Testis (tissue), 3 donors: Measurements from ENCODE around the gene ANKRD17. TPM values are rescaled to one million over a fixed set of nuclear protein-coding genes. Genes with fewer than 3 reads are reported as not detected.

ENCODE experiments used
- DNase-seq: peaks from one replicate; pipeline ENCODE4 v3.0.0-alpha.2; 2019
- H3K27ac ChIP-seq, 2 donors: fragments of 200-600 bp; sonication (generic); one replicate each; pipeline ENCODE4 v1.5.1; 2019
- H3K27me3 ChIP-seq: fragments of 200-600 bp; sonication (generic); one replicate; pipeline ENCODE4 v1.5.1; 2019
- H3K36me3 ChIP-seq: fragments of 200-600 bp; sonication (generic); one replicate; pipeline ENCODE4 v1.5.1; 2017; ENCODE audit warnings: low read depth; ENCODE audit errors: missing control alignments
- H3K4me1 ChIP-seq: fragments of 200-600 bp; sonication (generic); one replicate; pipeline ENCODE4 v1.5.1; 2019
- H3K4me3 ChIP-seq, 2 donors: fragments of 200-600 bp; sonication (generic); one replicate each; pipeline ENCODE4 v1.5.1; 2017 to 2019
- H3K9me3 ChIP-seq: fragments of 200-600 bp; sonication (generic); one replicate; pipeline ENCODE4 v1.5.1; 2017
- POLR2A ChIP-seq: fragments of 450-650 bp; IDR thresholded peaks from one replicate; pipeline ENCODE4 v1.6.1; 2017; ENCODE audit warnings: antibody characterized with exemption, mild to moderate bottlenecking, moderate library complexity
- WGBS, 2 donors: methylation state at CpG; one replicate each; pipeline ENCODE4 v1.1.5; 2018; 5-methylcytosine and 5-hydroxymethylcytosine counted together
- intact Hi-C: fragments of 100-400 bp; cut with DNase I; formaldehyde crosslinking; loops from one replicate; pipeline ENCODE4 v1.15.1; 2023; ENCODE audit warnings: low total_unique reads
- polyA plus RNA-seq: library from polyadenylated mRNA; stranded (reverse); fragments of 350-450 nt; fragmentation: Illumina TruSeq; extraction: RNeasy Lipid Tissue Mini Kit (QIAGEN cat#74804); gene quantifications from one replicate; pipeline ENCODE4 v1.2.3, GENCODE V29; 2014; ENCODE audit warnings: low read depth, low replicate concordance; ENCODE audit not compliant: insufficient read depth
- total RNA-seq, 2 donors: library from RNA; depleted of rRNA; stranded (reverse); fragments of >200 nt; gene quantifications; one replicate each; pipeline ENCODE4 v1.2.3, GENCODE V29; 2016
- TF ChIP-seq, protein P1 (sequence below), 3 experiments: fragments of 450-650 bp in 2 of 3; fragments of 200-600 bp in 1 of 3; sonication (generic) in 1 of 3; IDR thresholded peaks; one replicate each; pipeline ENCODE4 v1.5.1; 2016 to 2019; ENCODE audit warnings: antibody characterized with exemption in 3 of 3, mild to moderate bottlenecking in 2 of 3, moderate library complexity in 1 of 3

ANKRD17 gene
- total and polyA plus RNA-seq, 3 donors from 2014 or later: 26.9 to 78.3 (median 68.9) TPM

DNA sequence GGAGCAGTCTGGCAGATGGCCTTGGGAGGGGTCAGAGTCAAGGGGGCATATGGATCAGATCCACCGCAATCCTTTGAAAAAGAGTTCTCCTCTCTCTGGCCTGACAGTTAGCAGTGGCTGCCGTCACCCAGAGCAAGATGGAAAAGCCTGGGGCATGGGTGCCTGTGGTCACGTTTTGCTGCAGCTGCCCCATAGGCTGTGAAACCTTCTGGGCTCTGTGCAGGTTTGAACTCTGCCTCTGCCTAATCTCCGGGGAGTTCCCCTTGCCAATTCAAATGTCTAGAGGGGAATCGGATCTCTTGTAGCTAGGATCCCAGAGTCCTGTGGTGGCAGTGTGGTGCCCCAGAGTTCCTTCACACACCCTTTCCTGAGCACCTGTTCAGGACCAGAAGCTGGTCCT is 23.4 kb upstream of the ANKRD17 start:
- H3K27me3 ChIP-seq: no peaks in the 10 kb centered on the region
- TF ChIP-seq, protein P1, sequence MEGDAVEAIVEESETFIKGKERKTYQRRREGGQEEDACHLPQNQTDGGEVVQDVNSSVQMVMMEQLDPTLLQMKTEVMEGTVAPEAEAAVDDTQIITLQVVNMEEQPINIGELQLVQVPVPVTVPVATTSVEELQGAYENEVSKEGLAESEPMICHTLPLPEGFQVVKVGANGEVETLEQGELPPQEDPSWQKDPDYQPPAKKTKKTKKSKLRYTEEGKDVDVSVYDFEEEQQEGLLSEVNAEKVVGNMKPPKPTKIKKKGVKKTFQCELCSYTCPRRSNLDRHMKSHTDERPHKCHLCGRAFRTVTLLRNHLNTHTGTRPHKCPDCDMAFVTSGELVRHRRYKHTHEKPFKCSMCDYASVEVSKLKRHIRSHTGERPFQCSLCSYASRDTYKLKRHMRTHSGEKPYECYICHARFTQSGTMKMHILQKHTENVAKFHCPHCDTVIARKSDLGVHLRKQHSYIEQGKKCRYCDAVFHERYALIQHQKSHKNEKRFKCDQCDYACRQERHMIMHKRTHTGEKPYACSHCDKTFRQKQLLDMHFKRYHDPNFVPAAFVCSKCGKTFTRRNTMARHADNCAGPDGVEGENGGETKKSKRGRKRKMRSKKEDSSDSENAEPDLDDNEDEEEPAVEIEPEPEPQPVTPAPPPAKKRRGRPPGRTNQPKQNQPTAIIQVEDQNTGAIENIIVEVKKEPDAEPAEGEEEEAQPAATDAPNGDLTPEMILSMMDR (IDR thresholded peaks at IDR 0.05): no peak
- TF ChIP-seq POLR2A: no peak
- no peaks in the 10 kb centered on the region for H3K9me3 ChIP-seq
- H3K4me1 ChIP-seq: no peaks in the 10 kb centered on the region
- DNase-seq: no peak
- H3K4me3 ChIP-seq: no peak overlapping the region
- intact Hi-C loops: no loop called here
- no peak overlapping the region for H3K27ac ChIP-seq
- H3K36me3 ChIP-seq: no peaks in the 10 kb centered on the region
- WGBS, 2 donors: 90 to 92% methylated on average over 5 of the region's 5 CpGs

DNA sequence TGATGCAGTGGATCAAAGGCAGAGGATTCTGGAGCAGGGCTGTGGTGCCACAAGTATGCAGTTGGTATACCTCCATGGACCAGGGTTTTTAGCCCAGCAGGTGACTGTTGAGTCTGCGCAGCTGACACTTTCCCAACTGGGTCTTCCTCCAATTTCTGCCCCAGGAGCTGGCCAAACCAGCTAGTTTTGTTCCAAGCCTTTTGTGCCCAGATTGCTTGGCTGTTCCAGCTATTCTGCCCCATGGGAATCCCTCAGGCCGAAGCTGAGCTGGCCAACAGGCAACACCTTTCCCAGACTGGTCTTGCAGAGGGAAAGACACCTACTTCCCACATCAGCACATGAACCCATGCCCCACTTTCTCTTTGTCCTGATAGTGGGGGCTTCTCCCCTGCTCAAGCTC is 22.8 kb upstream of the ANKRD17 start:
- H3K4me1 ChIP-seq: no peaks in the 10 kb centered on the region
- H3K27ac ChIP-seq: no peak overlapping the region
- WGBS, 2 donors: 86 to 100% methylated on average over 2 of the region's 2 CpGs
- no peaks in the 10 kb centered on the region for H3K27me3 ChIP-seq
- no peak for DNase-seq
- H3K36me3 ChIP-seq: no peaks in the 10 kb centered on the region
- H3K9me3 ChIP-seq: no peaks in the 10 kb centered on the region
- no peak for TF ChIP-seq POLR2A
- TF ChIP-seq, protein P1 (IDR thresholded peaks at IDR 0.05): no peak
- intact Hi-C loops: no loop called here
- H3K4me3 ChIP-seq: no peak overlapping the region

DNA sequence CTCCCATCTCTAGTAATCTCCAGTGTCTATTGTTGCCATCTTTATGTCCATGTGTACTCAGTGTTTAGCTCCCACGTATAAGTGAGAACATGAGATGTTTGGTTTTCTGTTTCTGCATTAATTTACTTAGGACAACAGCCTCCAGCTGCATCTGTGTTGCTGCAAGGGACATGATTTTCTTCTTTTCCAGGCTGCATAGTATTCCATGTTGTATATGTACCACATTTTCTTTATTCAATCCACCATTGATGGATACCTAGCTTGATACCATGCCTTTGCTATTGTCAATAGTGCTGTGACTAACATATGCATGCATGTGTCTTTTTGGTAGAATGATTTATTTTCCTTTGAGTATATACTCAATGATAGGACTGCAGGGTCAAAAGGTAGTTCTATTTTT is 18.6 kb upstream of the ANKRD17 start:
- Histone ChIP-seq H3K9me3 (no peaks in the 10 kb centered on the region), H3K27ac (no peak overlapping the region), H3K4me1 (no peaks in the 10 kb centered on the region), H3K4me3 (no peak overlapping the region), H3K36me3 (no peaks in the 10 kb centered on the region), H3K27me3 (no peaks in the 10 kb centered on the region)
- no peak for TF ChIP-seq POLR2A
- TF ChIP-seq, protein P1 (IDR thresholded peaks at IDR 0.05): no peak
- 80 to 100% methylated on average over 1 of the region's 1 CpG for WGBS, 2 donors
- no peak for DNase-seq
- intact Hi-C loops: no loop called here

DNA sequence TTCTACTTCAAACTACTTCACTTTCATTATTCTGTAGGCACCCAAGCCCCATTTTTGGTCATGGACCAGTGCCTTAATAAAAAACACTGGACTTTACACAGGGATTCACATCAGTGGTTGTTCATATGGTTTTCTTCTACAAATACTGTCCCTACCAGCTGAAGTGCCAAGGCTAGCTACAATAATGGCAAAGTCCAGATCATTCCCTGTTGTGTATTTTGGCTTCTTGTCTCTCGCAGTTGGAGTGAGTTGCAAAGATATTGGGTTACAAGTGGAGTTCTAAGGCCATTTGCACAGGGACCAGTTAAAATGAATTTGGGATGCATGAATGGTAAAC is 16.7 kb upstream of the ANKRD17 start:
- 89 to 94% methylated on average over 1 of the region's 1 CpG for WGBS, 2 donors
- intact Hi-C loops: no loop called here

DNA sequence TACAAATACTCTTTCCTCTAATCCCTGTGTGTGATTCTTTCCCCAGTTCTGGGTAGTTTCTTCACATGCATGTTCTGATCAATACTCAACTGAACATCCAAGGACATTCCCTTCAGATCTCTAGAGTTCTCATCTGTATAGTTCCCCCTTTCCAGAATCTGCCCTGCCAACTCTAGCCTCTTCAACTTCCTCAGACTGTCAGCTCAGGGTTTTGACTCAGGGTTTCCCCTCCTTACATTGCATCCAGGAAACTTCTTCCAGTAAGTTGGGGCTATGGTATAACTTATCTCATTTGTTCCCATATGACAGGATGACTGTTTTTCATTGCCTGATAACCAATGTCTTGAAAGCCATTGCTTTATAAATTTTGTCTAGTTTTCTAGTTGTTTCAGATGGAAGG is 14.2 kb upstream of the ANKRD17 start:
- Histone ChIP-seq H3K4me3 (no peak overlapping the region), H3K9me3 (no peaks in the 10 kb centered on the region), H3K4me1 (no peaks in the 10 kb centered on the region), H3K36me3 (no peaks in the 10 kb centered on the region), H3K27me3 (no peaks in the 10 kb centered on the region), H3K27ac (no peak overlapping the region)
- DNase-seq: no peak
- TF ChIP-seq, protein P1 (IDR thresholded peaks at IDR 0.05): no peak
- TF ChIP-seq POLR2A: no peak
- intact Hi-C loops: no loop called here

More for the DNA sequence above, 16.7 kb upstream of the ANKRD17 start:
- Histone ChIP-seq H3K36me3 (no peaks in the 10 kb centered on the region), H3K4me1 (no peaks in the 10 kb centered on the region), H3K27me3 (no peaks in the 10 kb centered on the region), H3K4me3 (no peak overlapping the region), H3K27ac (no peak overlapping the region), H3K9me3 (no peaks in the 10 kb centered on the region)
- no peak for TF ChIP-seq POLR2A
- TF ChIP-seq, protein P1 (IDR thresholded peaks at IDR 0.05): no peak
- DNase-seq: no peak
